Astrocyte (in vitro differentiated cells and primary cell): ENCODE measurements around the gene FEM1C.

Experiments
- CTCF ChIP-seq: IDR thresholded peaks from 2 replicates; pipeline ENCODE4 v1.5.1; 2011; ENCODE audit warnings: low read depth, mild to moderate bottlenecking, inconsistent platforms, low read length, moderate library complexity; ENCODE audit not compliant: insufficient read depth
- EZH2 ChIP-seq: IDR thresholded peaks from 2 replicates; pipeline ENCODE4 v1.6.1; 2012; ENCODE audit warnings: mild to moderate bottlenecking, low read length, inconsistent platforms; ENCODE audit not compliant: insufficient read depth

- no peak for TF ChIP-seq EZH2
- no peak for TF ChIP-seq CTCF
These were observed 24.4 kb downstream of the FEM1C start for GRCh38 chr5:115520191-115520590.
